ENCODE data around the gene PHLDA1. TPM values are rescaled to one million over a fixed set of nuclear protein-coding genes. Genes with fewer than 3 reads are reported as not detected.

The PHLDA1 gene
- total RNA-seq, 1 experiment from 2014 or later, result 203 TPM

DNA sequence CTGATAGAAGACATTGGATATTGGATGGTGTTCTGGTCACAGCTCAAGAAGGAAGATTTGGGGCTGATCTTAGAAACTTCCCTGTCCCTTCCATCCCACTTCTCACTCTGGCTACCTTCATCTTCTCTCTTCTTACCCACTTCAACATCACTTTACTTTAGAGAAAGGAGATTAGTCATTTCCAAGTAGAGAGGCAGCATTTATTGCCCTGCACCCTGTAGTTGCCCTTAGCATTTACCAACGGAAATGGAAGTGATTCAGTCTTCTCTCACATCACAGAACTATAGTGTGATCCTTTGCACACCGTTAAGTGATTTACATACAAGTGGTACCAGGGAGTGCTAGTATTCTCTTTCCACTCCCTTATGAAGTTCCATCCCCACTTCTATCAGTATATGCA lies 52.4 kb downstream of the PHLDA1 start:
- Mint-ChIP-seq H3K9me3 (ENCODE audit: unreplicated experiment) (no peaks in the 10 kb centered on the region), H3K27ac (ENCODE audit: low read depth, unreplicated experiment) (peak overlapping the region; percentile 81), H3K4me3 (ENCODE audit: unreplicated experiment) (no peak overlapping the region), H3K4me1 (ENCODE audit: insufficient read depth, unreplicated experiment) (peaks cover 39% of the 10 kb centered on the region), H3K36me3 (ENCODE audit: insufficient read depth, unreplicated experiment) (peaks cover 6% of the 10 kb centered on the region), H3K27me3 (ENCODE audit: insufficient read depth, unreplicated experiment) (no peaks in the 10 kb centered on the region)
- CTCF ChIA-PET, result interaction anchor here (0.6 to 1.1 kb wide), 5 partner anchors 46 to 205 kb away, joined by 3 to 5 read pairs (median 3); no protein-coding TSS in a partner anchor
- TF ChIP-seq, protein P1, sequence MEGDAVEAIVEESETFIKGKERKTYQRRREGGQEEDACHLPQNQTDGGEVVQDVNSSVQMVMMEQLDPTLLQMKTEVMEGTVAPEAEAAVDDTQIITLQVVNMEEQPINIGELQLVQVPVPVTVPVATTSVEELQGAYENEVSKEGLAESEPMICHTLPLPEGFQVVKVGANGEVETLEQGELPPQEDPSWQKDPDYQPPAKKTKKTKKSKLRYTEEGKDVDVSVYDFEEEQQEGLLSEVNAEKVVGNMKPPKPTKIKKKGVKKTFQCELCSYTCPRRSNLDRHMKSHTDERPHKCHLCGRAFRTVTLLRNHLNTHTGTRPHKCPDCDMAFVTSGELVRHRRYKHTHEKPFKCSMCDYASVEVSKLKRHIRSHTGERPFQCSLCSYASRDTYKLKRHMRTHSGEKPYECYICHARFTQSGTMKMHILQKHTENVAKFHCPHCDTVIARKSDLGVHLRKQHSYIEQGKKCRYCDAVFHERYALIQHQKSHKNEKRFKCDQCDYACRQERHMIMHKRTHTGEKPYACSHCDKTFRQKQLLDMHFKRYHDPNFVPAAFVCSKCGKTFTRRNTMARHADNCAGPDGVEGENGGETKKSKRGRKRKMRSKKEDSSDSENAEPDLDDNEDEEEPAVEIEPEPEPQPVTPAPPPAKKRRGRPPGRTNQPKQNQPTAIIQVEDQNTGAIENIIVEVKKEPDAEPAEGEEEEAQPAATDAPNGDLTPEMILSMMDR (IDR thresholded peaks at IDR 0.05; ENCODE audit: unreplicated experiment), result no peak
- no TSS peak for BruUV-seq (replicated peaks)
- peak; percentile 54 for DNase-seq (ENCODE audit: unreplicated experiment)
- POLR2A ChIA-PET, result interaction anchor here (0.9 to 4.8 kb wide), 5 partner anchors 37 to 70 kb away, joined by 3 to 59 read pairs (median 3); partner anchors contain the start of gene PHLDA1
- intact Hi-C loops (cut with micrococcal nuclease), result loop anchor here (2.0 to 5.0 kb wide), 3 partner anchors 34 to 357 kb away; no protein-coding TSS in a partner anchor

DNA sequence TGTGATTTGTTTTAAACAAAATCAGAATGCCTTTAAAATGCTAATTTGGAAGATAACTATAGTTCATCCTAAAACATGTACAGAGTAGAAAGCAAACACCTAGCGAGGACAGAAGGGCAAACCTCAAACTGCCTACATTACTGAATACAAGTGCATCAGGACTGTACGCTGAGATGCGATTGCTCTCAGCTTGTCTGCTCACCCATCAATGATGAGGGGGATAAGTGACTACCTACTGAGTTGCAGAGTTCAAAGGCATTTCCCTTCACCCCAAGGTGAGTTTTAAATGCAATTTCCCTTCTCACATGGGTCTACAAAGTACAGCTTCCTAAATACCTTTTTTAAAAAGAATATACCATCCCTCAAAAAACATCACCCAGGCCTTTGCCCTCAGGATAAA lies 52.9 kb downstream of the PHLDA1 start:
- H3K36me3 Mint-ChIP-seq (ENCODE audit: insufficient read depth, unreplicated experiment), result peaks cover 3% of the 10 kb centered on the region
- CTCF ChIA-PET, result interaction anchor here (1.1 kb wide), 1 partner anchor 105 kb away, joined by 3 read pairs; no protein-coding TSS in a partner anchor
- intact Hi-C loops (cut with micrococcal nuclease), result loop anchor here (1.0 to 5.0 kb wide), 6 partner anchors 34 to 356 kb away; partner anchors contain the start of gene PHLDA1
- BruUV-seq (replicated peaks), result TSS peak; percentile 50
- H3K9me3 Mint-ChIP-seq (ENCODE audit: unreplicated experiment), result no peaks in the 10 kb centered on the region
- POLR2A ChIA-PET, result interaction anchor here (0.7 to 4.8 kb wide), 6 partner anchors 13 to 70 kb away, joined by 3 to 59 read pairs (median 6); partner anchors contain the start of gene PHLDA1
- no peaks in the 10 kb centered on the region for H3K27me3 Mint-ChIP-seq (ENCODE audit: insufficient read depth, unreplicated experiment)
- DNase-seq (ENCODE audit: unreplicated experiment), result no peak
- peak overlapping the region; percentile 81 for H3K27ac Mint-ChIP-seq (ENCODE audit: low read depth, unreplicated experiment)
- no peak overlapping the region for H3K4me3 Mint-ChIP-seq (ENCODE audit: unreplicated experiment)
- TF ChIP-seq, protein P1 (IDR thresholded peaks at IDR 0.05; ENCODE audit: unreplicated experiment), result no peak
- peaks cover 37% of the 10 kb centered on the region for H3K4me1 Mint-ChIP-seq (ENCODE audit: insufficient read depth, unreplicated experiment)

DNA sequence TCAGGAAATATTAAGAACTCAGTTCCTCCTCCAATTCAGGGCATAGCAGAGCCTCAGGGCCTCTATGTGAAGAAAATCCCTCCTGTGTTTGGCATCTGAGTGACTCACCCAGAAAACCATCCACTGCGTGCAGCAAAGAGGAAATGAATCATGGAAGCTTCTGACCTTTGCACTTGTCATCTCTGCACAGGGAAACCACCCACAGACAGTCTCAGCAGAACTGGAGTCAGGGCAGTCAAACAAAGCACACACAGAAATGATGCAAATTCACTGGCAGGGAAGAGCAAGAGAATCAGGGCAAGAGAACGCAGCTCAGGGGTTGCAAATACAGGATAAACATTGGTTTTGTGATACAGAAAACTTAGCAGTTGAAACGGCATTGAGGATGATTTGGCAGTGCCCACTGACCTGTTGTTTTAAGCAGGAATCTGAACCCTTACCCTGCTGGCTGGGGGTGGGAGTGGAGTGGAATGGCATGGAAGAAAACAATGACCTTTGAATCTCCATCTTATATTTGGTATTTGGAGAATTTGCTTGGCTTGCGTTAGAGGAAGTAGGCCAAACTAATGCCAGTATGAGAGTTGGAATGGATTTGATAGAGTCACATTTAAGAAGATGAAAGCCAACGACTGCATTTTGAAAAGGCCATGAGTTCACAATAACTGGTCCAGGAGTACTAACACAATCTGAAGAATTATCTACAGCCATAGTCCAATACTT lies 53.5 kb downstream of the PHLDA1 start:
- CTCF ChIA-PET, result interaction anchor here (0.7 to 0.8 kb wide), 2 partner anchors 213 to 451 kb away, joined by 3 to 4 read pairs; no protein-coding TSS in a partner anchor

More for the DNA sequence above, 53.5 kb downstream of the PHLDA1 start:
- Mint-ChIP-seq H3K4me3 (ENCODE audit: unreplicated experiment) (peak overlapping the region; percentile 19), H3K36me3 (ENCODE audit: insufficient read depth, unreplicated experiment) (no peaks in the 10 kb centered on the region), H3K4me1 (ENCODE audit: insufficient read depth, unreplicated experiment) (peaks cover 32% of the 10 kb centered on the region), H3K27me3 (ENCODE audit: insufficient read depth, unreplicated experiment) (no peaks in the 10 kb centered on the region), H3K9me3 (ENCODE audit: unreplicated experiment) (no peaks in the 10 kb centered on the region), H3K27ac (ENCODE audit: low read depth, unreplicated experiment) (peak overlapping the region; percentile 81)
- peak; percentile 99 for DNase-seq (ENCODE audit: unreplicated experiment)
- POLR2A ChIA-PET, result interaction anchor here (0.6 to 4.8 kb wide), 14 partner anchors 9 to 584 kb away, joined by 3 to 59 read pairs (median 4); partner anchors contain the start of gene PHLDA1
- TF ChIP-seq, protein P1 (IDR thresholded peaks at IDR 0.05; ENCODE audit: unreplicated experiment), result no peak
- TSS peak; percentile 94 for BruUV-seq (replicated peaks)
- intact Hi-C loops (cut with micrococcal nuclease), result loop anchor here (1.0 to 5.0 kb wide), 6 partner anchors 33 to 356 kb away; partner anchors contain the start of gene PHLDA1
